KMS-11 (cell line): ENCODE measurements around the gene KCNH6.

Source experiments
- H2AFZ ChIP-seq: fragments of 200-600 bp; sonication (generic); 2 replicates; pipeline ENCODE4 v1.6.1; 2016; ENCODE audit warnings: antibody characterized with exemption, mixed run types, low read depth
- H3K27ac ChIP-seq: fragments of 200-600 bp; sonication (generic); 2 replicates; pipeline ENCODE4 v1.6.1; 2016; ENCODE audit warnings: mild to moderate bottlenecking, mixed run types
- H3K27me3 ChIP-seq: fragments of 200-600 bp; sonication (generic); 2 replicates; pipeline ENCODE4 v1.6.1; 2017; ENCODE audit warnings: mild to moderate bottlenecking, low read depth, mixed run types, moderate library complexity; ENCODE audit not compliant: insufficient read depth
- H3K36me3 ChIP-seq: fragments of 200-600 bp; sonication (generic); 2 replicates; pipeline ENCODE4 v1.6.1; 2017; ENCODE audit warnings: mild to moderate bottlenecking, mixed run types; ENCODE audit not compliant: insufficient read depth
- H3K4me1 ChIP-seq: fragments of 200-600 bp; sonication (generic); 2 replicates; pipeline ENCODE4 v1.6.1; 2016; ENCODE audit warnings: mild to moderate bottlenecking, low read depth, mixed run types; ENCODE audit not compliant: poor library complexity, severe bottlenecking
- H3K4me2 ChIP-seq: fragments of 200-600 bp; sonication (generic); 2 replicates; pipeline ENCODE4 v1.7.0; 2016; ENCODE audit warnings: mild to moderate bottlenecking, mixed run types
- H3K4me3 ChIP-seq: fragments of 200-600 bp; sonication (generic); IDR thresholded peaks from 2 replicates; pipeline ENCODE4 v1.6.1; 2017; ENCODE audit warnings: low read depth, low read length, mixed read lengths; ENCODE audit not compliant: insufficient read depth
- H3K79me2 ChIP-seq: fragments of 200-600 bp; sonication (generic); 2 replicates; pipeline ENCODE4 v1.6.1; 2016; ENCODE audit warnings: low read depth, mixed run types; ENCODE audit not compliant: insufficient read depth
- H3K9ac ChIP-seq: fragments of 200-600 bp; sonication (generic); 2 replicates; pipeline ENCODE4 v1.6.1; 2016; ENCODE audit warnings: mild to moderate bottlenecking, mixed run types
- H4K20me1 ChIP-seq: fragments of 200-600 bp; sonication (generic); 2 replicates; pipeline ENCODE4 v1.6.1; 2016; ENCODE audit warnings: mild to moderate bottlenecking, mixed run types; ENCODE audit not compliant: insufficient read depth
- TF ChIP-seq, protein P1 (sequence below): fragments of 200-600 bp; sonication (generic); conservative IDR thresholded peaks from 2 replicates; pipeline ENCODE4 v1.6.1; 2017; ENCODE audit warnings: low read depth, mild to moderate bottlenecking, antibody characterized with exemption, low read length, moderate library complexity, mixed read lengths

Gene KCNH6

GRCh38 chr17:63589646-63590045 lies 66.5 kb downstream of the KCNH6 start:
- Histone ChIP-seq H3K9ac (no peak overlapping the region), H3K36me3 (no peaks in the 10 kb centered on the region), H4K20me1 (0 out of 2 replicates have a peak, but pooled peaks cover 7% of the 10 kb centered on the region), H2AFZ (no peak overlapping the region), H3K79me2 (no peaks in the 10 kb centered on the region), H3K27ac (no peak overlapping the region), H3K4me2 (no peak overlapping the region), H3K27me3 (no peaks in the 10 kb centered on the region), H3K4me1 (peaks cover 17% of the 10 kb centered on the region), H3K4me3 (no peak overlapping the region)
- TF ChIP-seq, protein P1, sequence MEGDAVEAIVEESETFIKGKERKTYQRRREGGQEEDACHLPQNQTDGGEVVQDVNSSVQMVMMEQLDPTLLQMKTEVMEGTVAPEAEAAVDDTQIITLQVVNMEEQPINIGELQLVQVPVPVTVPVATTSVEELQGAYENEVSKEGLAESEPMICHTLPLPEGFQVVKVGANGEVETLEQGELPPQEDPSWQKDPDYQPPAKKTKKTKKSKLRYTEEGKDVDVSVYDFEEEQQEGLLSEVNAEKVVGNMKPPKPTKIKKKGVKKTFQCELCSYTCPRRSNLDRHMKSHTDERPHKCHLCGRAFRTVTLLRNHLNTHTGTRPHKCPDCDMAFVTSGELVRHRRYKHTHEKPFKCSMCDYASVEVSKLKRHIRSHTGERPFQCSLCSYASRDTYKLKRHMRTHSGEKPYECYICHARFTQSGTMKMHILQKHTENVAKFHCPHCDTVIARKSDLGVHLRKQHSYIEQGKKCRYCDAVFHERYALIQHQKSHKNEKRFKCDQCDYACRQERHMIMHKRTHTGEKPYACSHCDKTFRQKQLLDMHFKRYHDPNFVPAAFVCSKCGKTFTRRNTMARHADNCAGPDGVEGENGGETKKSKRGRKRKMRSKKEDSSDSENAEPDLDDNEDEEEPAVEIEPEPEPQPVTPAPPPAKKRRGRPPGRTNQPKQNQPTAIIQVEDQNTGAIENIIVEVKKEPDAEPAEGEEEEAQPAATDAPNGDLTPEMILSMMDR, result no peak

DNA sequence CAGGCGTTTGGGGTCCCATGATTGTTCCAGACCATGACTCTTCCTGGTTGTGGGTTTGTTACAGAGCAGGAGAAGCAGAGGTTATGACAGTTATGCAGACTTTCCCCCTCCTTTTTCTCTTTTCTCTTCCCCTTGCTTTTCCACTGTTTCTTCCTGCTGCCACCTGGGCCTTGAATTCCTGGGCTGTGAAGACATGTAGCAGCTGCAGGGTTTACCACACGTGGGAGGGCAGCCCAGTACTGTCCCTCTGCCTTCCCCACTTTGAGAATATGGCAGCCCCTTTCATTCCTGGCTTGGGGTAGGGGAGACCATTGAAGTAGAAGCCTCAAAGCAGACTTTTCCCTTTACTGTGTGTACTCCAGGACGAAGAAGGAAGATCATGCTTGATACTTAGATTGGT lies 69.6 kb downstream of the KCNH6 start:
- Histone ChIP-seq H2AFZ (no peak overlapping the region), H3K4me1 (peaks cover 2% of the 10 kb centered on the region), H3K4me3 (no peak overlapping the region), H3K4me2 (no peak overlapping the region), H4K20me1 (no peaks in the 10 kb centered on the region), H3K9ac (no peak overlapping the region), H3K27me3 (no peaks in the 10 kb centered on the region), H3K79me2 (no peaks in the 10 kb centered on the region), H3K27ac (no peak overlapping the region), H3K36me3 (no peaks in the 10 kb centered on the region)
- TF ChIP-seq, protein P1, result no peak

DNA sequence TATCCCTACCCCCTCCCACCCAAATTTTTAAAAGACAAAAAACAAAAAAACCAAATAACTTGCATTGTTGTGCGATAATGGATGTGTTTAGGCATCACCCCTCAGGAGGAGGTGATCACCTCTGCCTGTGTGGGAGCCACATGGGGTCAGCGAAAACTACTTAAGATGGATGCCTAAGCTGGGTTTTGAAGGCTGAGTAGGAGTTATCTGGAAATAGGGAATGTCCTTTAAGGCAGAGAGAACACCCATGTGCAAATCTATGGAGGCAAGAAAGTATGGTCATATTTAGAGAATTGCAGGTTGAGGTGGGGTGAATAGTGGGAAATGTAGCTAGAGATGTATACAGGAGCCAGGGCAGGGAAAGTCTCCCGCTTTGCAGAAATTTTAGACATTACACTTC lies 72.0 kb downstream of the KCNH6 start:
- no peaks in the 10 kb centered on the region for H3K36me3 ChIP-seq
- no peaks in the 10 kb centered on the region for H3K27me3 ChIP-seq
- H4K20me1 ChIP-seq, result no peaks in the 10 kb centered on the region
- TF ChIP-seq, protein P1, result no peak
- peaks cover 9% of the 10 kb centered on the region for H3K4me1 ChIP-seq
- no peak overlapping the region for H2AFZ ChIP-seq
- H3K27ac ChIP-seq, result no peak overlapping the region
- no peak overlapping the region for H3K4me2 ChIP-seq
- H3K4me3 ChIP-seq, result no peak overlapping the region
- no peaks in the 10 kb centered on the region for H3K79me2 ChIP-seq
- no peak overlapping the region for H3K9ac ChIP-seq
